RWPE2 (cell line): ENCODE measurements around the gene BCAR1.

ENCODE experiments used
- ATAC-seq: fragments of 200-7000 bp; cut with Tn5 transposase; 3 replicates; pipeline ENCODE4 v1.9.1; 2021; ENCODE audit warnings: low read depth
- DNase-seq: peaks from one replicate; pipeline ENCODE4 v3.0.0-alpha.2; 2020; ENCODE audit warnings: low spot score
- H3K27ac ChIP-seq: fragments of 450-650 bp; 2 replicates; pipeline ENCODE4 v1.5.1; 2017; ENCODE audit warnings: mild to moderate bottlenecking; ENCODE audit not compliant: poor library complexity, severe bottlenecking
- H3K27me3 ChIP-seq: fragments of 250-450 bp; sonication (Bioruptor Pico); 2 replicates; pipeline ENCODE4 v1.5.1; 2021; ENCODE audit warnings: mild to moderate bottlenecking, moderate library complexity; ENCODE audit not compliant: insufficient read depth, poor library complexity, severe bottlenecking
- H3K36me3 ChIP-seq: fragments of 250-450 bp; sonication (Bioruptor Pico); 2 replicates; pipeline ENCODE4 v1.5.1; 2020; ENCODE audit warnings: low read depth, mild to moderate bottlenecking, moderate library complexity
- H3K4me1 ChIP-seq: fragments of 250-450 bp; sonication (Bioruptor Pico); 2 replicates; pipeline ENCODE4 v1.5.1; 2021; ENCODE audit warnings: mild to moderate bottlenecking, moderate library complexity; ENCODE audit not compliant: insufficient read depth, poor library complexity, severe bottlenecking
- H3K4me3 ChIP-seq: fragments of 250-450 bp; sonication (Bioruptor Pico); 2 replicates; pipeline ENCODE4 v1.5.1; 2021; ENCODE audit warnings: mild to moderate bottlenecking, moderate library complexity; ENCODE audit not compliant: severe bottlenecking
- H3K9me3 ChIP-seq: fragments of 250-450 bp; sonication (Bioruptor Pico); 2 replicates; pipeline ENCODE4 v1.5.1; 2021; ENCODE audit warnings: mild to moderate bottlenecking, moderate library complexity; ENCODE audit not compliant: severe bottlenecking
- CTCF ChIP-seq: fragments of 450-650 bp; IDR thresholded peaks from one replicate; pipeline ENCODE4 v1.5.1; 2017; ENCODE audit warnings: mild to moderate bottlenecking, moderate library complexity; ENCODE audit not compliant: poor library complexity, severe bottlenecking

BCAR1 gene

GRCh38 chr16:75264999-75265910 is 13.8 kb upstream of the BCAR1 start:
- peak overlapping the region; percentile 80 for H3K27ac ChIP-seq

GRCh38 chr16:75264457-75264998 is 13.1 kb upstream of the BCAR1 start:
- no peak for TF ChIP-seq CTCF
- DNase-seq (no peak), ATAC-seq (no peak)
- no peaks in the 10 kb centered on the region for H3K9me3 ChIP-seq
- peaks cover 39% of the 10 kb centered on the region for H3K36me3 ChIP-seq
- H3K4me3 ChIP-seq: peak overlapping the region; percentile 98
- H3K27ac ChIP-seq: peak overlapping the region; percentile 80
- no peaks in the 10 kb centered on the region for H3K27me3 ChIP-seq
- H3K4me1 ChIP-seq: peaks cover 27% of the 10 kb centered on the region

More at GRCh38 chr16:75264999-75265910, 13.8 kb upstream of the BCAR1 start:
- Histone ChIP-seq H3K27me3 (no peaks in the 10 kb centered on the region), H3K36me3 (peaks cover 36% of the 10 kb centered on the region), H3K9me3 (no peaks in the 10 kb centered on the region), H3K4me3 (peak overlapping the region; percentile 98), H3K4me1 (peaks cover 27% of the 10 kb centered on the region)
- TF ChIP-seq CTCF: no peak
- ATAC-seq (peak; percentile 20; the same call in 1 of the 3 replicates), DNase-seq (peak; percentile 76)

- no peak for ATAC-seq
- peaks cover 27% of the 10 kb centered on the region for H3K4me1 ChIP-seq
- no peak for TF ChIP-seq CTCF
- peaks cover 43% of the 10 kb centered on the region for H3K36me3 ChIP-seq
- no peaks in the 10 kb centered on the region for H3K27me3 ChIP-seq
- no peaks in the 10 kb centered on the region for H3K9me3 ChIP-seq
- H3K4me3 ChIP-seq: peak overlapping the region; percentile 98
- no peak for DNase-seq
- H3K27ac ChIP-seq: peak overlapping the region; percentile 80
Measured at GRCh38 chr16:75263963-75264445, 12.6 kb upstream of the BCAR1 start.

- TF ChIP-seq CTCF: no peak
- DNase-seq (no peak), ATAC-seq (no peak)
- Histone ChIP-seq H3K27me3 (no peaks in the 10 kb centered on the region), H3K9me3 (no peaks in the 10 kb centered on the region), H3K27ac (peak overlapping the region; percentile 80), H3K36me3 (peaks cover 43% of the 10 kb centered on the region), H3K4me3 (no peak overlapping the region), H3K4me1 (peaks cover 27% of the 10 kb centered on the region)
Measured at GRCh38 chr16:75263291-75263962, 12.0 kb upstream of the BCAR1 start.
